K562 (cell line): ENCODE results near the gene SPEG. TPM values are rescaled to one million over a fixed set of nuclear protein-coding genes. Genes with fewer than 3 reads are reported as not detected.

Source experiments
- E2F8 ChIP-seq: fragments of 450-650 bp; IDR thresholded peaks from 2 replicates; pipeline ENCODE4 v1.7.1; 2018; ENCODE audit warnings: mild to moderate bottlenecking, low read depth; ENCODE audit not compliant: partially characterized antibody
- HMG20A ChIP-seq: fragments of 450-650 bp; formaldehyde crosslinking; conservative IDR thresholded peaks from 2 replicates; pipeline ENCODE4 v1.4.0; 2020; ENCODE audit warnings: mild to moderate bottlenecking, mixed read lengths
- MEF2D ChIP-seq: conservative IDR thresholded peaks from 2 replicates; pipeline ENCODE4 v1.6.1; 2016; ENCODE audit warnings: low read depth, missing genetic modification characterization, missing compliant biosample characterization
- ZC3H4 ChIP-seq: sonication (generic); formaldehyde crosslinking; IDR thresholded peaks from 2 replicates; pipeline ENCODE4 v1.9.0; 2021; ENCODE audit warnings: missing genetic modification reagents, borderline replicate concordance
- ZNF232 ChIP-seq: sonication (generic); formaldehyde crosslinking; IDR thresholded peaks from 2 replicates; pipeline ENCODE4 v1.8.0; 2022; ENCODE audit warnings: mild to moderate bottlenecking, missing genetic modification reagents
- polyA plus RNA-seq, 8 experiments: library from polyadenylated mRNA; depleted of rRNA in 4 of 8; stranded (reverse) in 5 of 8; unstranded in 3 of 8; fragments of >200 nt; fragmentation: Nextera tagmentation in 2 of 8; fragmentation: Illumina TruSeq in 1 of 8; extraction: Ambion mirVana in 2 of 8; extraction: Trizol in 1 of 8; gene quantifications; 2 replicates each; pipeline versions ENCODE4 v1.2.1 to v1.2.3, GENCODE V29; 2011 to 2014; ENCODE audit warnings: inconsistent platforms in 1 of 8, missing spikeins in 1 of 8
- total RNA-seq, 7 experiments: library from RNA; depleted of rRNA in 6 of 7; stranded (reverse); fragments of >200 nt in 6 of 7; fragmentation: Illumina TruSeq in 2 of 7; extraction: Trizol in 2 of 7; gene quantifications; 2 replicates each; pipeline versions ENCODE4 v1.2.1 to v1.2.3, GENCODE V29; 2011 to 2021; ENCODE audit warnings: low replicate concordance in 1 of 7

The SPEG gene
- total and polyA plus RNA-seq, 9 of the 15 experiments (the other 6 are each of a cell fraction or from before 2014, with no cell fraction given): 0.49 to 8.7 (median 3.0) TPM

- TF ChIP-seq ZC3H4 (CRISPR knock-in tag) (no peak), E2F8 (no peak), HMG20A (CRISPR knock-in tag) (no peak), ZNF232 (no peak), MEF2D (tag) (no peak)
Observed at GRCh38 chr2:219451661-219452360, 17.2 kb downstream of the SPEG start (continued).
